HG02763 (cell line): ENCODE measurements around the gene ARAP2.
"Not testable (repeated sequence)": the region's sequence is repeated elsewhere in the genome, so short reads cannot be mapped to it uniquely, and the experiment has no call there.

Source experiments
- ATAC-seq: cut with Tn5 transposase; IDR thresholded peaks from one replicate; pipeline ENCODE4 v1.9.1; 2021; ENCODE audit warnings: mild to moderate bottlenecking, moderate library complexity; ENCODE audit not compliant: unreplicated experiment

Gene ARAP2

GRCh38 chr4:36192922-36193321 is 51.4 kb downstream of the ARAP2 start:
- no peak for ATAC-seq

- no peak for ATAC-seq
These were observed 54.6 kb downstream of the ARAP2 start for GRCh38 chr4:36189511-36190226.

- no peak for ATAC-seq
These were observed 56.5 kb downstream of the ARAP2 start for GRCh38 chr4:36187723-36188333.

- ATAC-seq, result no peak
These were observed 60.5 kb downstream of the ARAP2 start for GRCh38 chr4:36183665-36184393.

- ATAC-seq, result no peak
These were observed 61.1 kb downstream of the ARAP2 start for GRCh38 chr4:36183232-36183631.

GRCh38 chr4:36182315-36182714 is 62.0 kb downstream of the ARAP2 start:
- ATAC-seq, result not testable (repeated sequence)

GRCh38 chr4:36180206-36180605 is 64.1 kb downstream of the ARAP2 start:
- ATAC-seq, result no peak

- ATAC-seq, result no peak
These were observed 65.8 kb downstream of the ARAP2 start for GRCh38 chr4:36178484-36178883.

GRCh38 chr4:36177946-36178345 is 66.4 kb downstream of the ARAP2 start:
- ATAC-seq, result no peak

- ATAC-seq, result no peak
These were observed 69.7 kb downstream of the ARAP2 start for GRCh38 chr4:36174570-36174969.

GRCh38 chr4:36173905-36174304 is 70.4 kb downstream of the ARAP2 start:
- no peak for ATAC-seq

- no peak for ATAC-seq
These were observed 71.7 kb downstream of the ARAP2 start for GRCh38 chr4:36172656-36173055.

GRCh38 chr4:36168127-36168878 is 76.0 kb downstream of the ARAP2 start:
- ATAC-seq, result no peak

GRCh38 chr4:36165631-36166005 is 78.7 kb downstream of the ARAP2 start:
- ATAC-seq, result no peak

GRCh38 chr4:36164900-36165630 is 79.2 kb downstream of the ARAP2 start:
- ATAC-seq, result no peak

- no peak for ATAC-seq
These were observed 81.1 kb downstream of the ARAP2 start for GRCh38 chr4:36163198-36163597.

GRCh38 chr4:36159208-36159607 is 85.1 kb downstream of the ARAP2 start:
- no peak for ATAC-seq

GRCh38 chr4:36152735-36153134 is 91.6 kb downstream of the ARAP2 start:
- no peak for ATAC-seq

- no peak for ATAC-seq
These were observed 101.8 kb downstream of the ARAP2 start for GRCh38 chr4:36142504-36142903.

- ATAC-seq, result no peak
These were observed 103.1 kb downstream of the ARAP2 start for GRCh38 chr4:36141186-36141585.

- ATAC-seq, result no peak
These were observed 103.9 kb downstream of the ARAP2 start for GRCh38 chr4:36140421-36140820.
